Vagina (tissue), 2 donors: ENCODE results near the gene FABP1.

ENCODE experiments used
- CTCF ChIP-seq, 3 experiments: fragments of 450-650 bp in 2 of 3; fragments of 200-600 bp in 1 of 3; sonication (generic) in 1 of 3; IDR thresholded peaks; one replicate each; pipeline ENCODE4 v1.5.1; 2017 to 2019; ENCODE audit warnings: antibody characterized with exemption in 3 of 3, mild to moderate bottlenecking in 2 of 3, moderate library complexity in 2 of 3
- POLR2A ChIP-seq, 2 donors: fragments of 450-650 bp; IDR thresholded peaks; one replicate each; pipeline ENCODE4 v1.6.1; 2017; ENCODE audit warnings: antibody characterized with exemption in 2 of 2, mild to moderate bottlenecking in 2 of 2, moderate library complexity in 2 of 2
- POLR2AphosphoS5 ChIP-seq, 2 donors: sonication (generic); formaldehyde crosslinking; IDR thresholded peaks; one replicate each; pipeline ENCODE4 v1.9.0; 2017; ENCODE audit warnings: antibody characterized with exemption in 2 of 2, mild to moderate bottlenecking in 2 of 2, low read depth in 1 of 2; ENCODE audit not compliant: insufficient read depth in 1 of 2

- no peak for TF ChIP-seq CTCF (IDR thresholded peaks at IDR 0.05)
- TF ChIP-seq POLR2A (IDR thresholded peaks at IDR 0.05), result no peak
- TF ChIP-seq POLR2AphosphoS5 (IDR thresholded peaks at IDR 0.05; ENCODE audit: insufficient read depth in 1 of 2, low read depth in 1 of 2), result no peak
Measured at GRCh38 chr2:88080545-88080944, 47.3 kb downstream of the FABP1 start.
